Thyroid gland (tissue), 4 donors: ENCODE results near the gene DFFB.

Experiments used
- POLR2A ChIP-seq, 2 donors: fragments of 450-650 bp; IDR thresholded peaks; one replicate each; pipeline ENCODE4 v1.6.1; 2017; ENCODE audit warnings: antibody characterized with exemption in 2 of 2, mild to moderate bottlenecking in 2 of 2, moderate library complexity in 1 of 2
- TF ChIP-seq, protein P1 (sequence below), 6 experiments: fragments of 200-600 bp in 3 of 6; fragments of 450-650 bp in 3 of 6; sonication (generic) in 3 of 6; IDR thresholded peaks; one replicate each; pipeline ENCODE4 v1.5.1; 2016 to 2019; ENCODE audit warnings: antibody characterized with exemption in 6 of 6, mild to moderate bottlenecking in 2 of 6, inconsistent platforms in 1 of 6, moderate library complexity in 1 of 6

DNA sequence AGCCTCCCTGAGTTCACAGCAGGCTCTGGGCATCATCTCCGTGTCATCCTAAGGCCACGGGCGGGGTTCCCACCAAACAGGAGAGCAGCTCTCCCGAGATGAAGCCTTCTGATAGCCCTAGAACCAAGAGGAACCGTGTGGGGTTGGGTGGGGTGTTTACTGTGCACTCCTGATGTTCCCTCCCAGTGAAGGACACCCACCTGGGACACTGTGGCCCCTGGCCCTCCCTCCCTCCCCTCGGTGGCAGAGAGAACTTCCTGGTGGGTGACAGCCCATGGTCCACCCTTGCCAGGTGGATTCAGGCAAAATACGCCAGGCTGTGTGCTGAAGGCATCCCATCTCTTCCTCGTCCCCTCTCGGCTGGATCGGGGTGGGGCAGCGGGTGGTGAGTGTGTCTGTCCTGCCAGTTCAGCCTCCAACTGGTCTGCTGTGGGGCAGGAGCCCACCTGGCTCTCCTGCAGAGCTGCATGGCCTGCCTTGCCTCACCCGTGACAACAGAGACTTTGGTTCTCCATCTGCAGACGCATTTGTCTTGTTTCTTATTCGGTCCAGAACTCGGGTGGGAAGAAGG, 58.4 kb downstream of the DFFB start:
- TF ChIP-seq, protein P1, sequence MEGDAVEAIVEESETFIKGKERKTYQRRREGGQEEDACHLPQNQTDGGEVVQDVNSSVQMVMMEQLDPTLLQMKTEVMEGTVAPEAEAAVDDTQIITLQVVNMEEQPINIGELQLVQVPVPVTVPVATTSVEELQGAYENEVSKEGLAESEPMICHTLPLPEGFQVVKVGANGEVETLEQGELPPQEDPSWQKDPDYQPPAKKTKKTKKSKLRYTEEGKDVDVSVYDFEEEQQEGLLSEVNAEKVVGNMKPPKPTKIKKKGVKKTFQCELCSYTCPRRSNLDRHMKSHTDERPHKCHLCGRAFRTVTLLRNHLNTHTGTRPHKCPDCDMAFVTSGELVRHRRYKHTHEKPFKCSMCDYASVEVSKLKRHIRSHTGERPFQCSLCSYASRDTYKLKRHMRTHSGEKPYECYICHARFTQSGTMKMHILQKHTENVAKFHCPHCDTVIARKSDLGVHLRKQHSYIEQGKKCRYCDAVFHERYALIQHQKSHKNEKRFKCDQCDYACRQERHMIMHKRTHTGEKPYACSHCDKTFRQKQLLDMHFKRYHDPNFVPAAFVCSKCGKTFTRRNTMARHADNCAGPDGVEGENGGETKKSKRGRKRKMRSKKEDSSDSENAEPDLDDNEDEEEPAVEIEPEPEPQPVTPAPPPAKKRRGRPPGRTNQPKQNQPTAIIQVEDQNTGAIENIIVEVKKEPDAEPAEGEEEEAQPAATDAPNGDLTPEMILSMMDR (IDR thresholded peaks at IDR 0.05), result no peak
- no peak for TF ChIP-seq POLR2A (IDR thresholded peaks at IDR 0.05)
